PC-9 (cell line): ENCODE results near the gene DUS2. TPM values are rescaled to one million over a fixed set of nuclear protein-coding genes. Genes with fewer than 3 reads are reported as not detected.
"Not testable (repeated sequence)": the region's sequence is repeated elsewhere in the genome, so short reads cannot be mapped to it uniquely, and the experiment has no call there.

Experiments
- BruUV-seq: library from RNA; stranded (reverse); fragments of 400-500 nt; replicated peaks from 2 replicates; lab custom pipeline; 2021; lab: Mats Ljungman, UMichigan
- CTCF ChIA-PET: fragments of 300-600 bp; sonication (Branson Sonifier 250); formaldehyde crosslinking; loops from one replicate; lab custom pipeline; 2022; ENCODE audit warnings: antibody characterized with exemption; lab: Charles Lee
- POLR2A ChIA-PET: fragments of 300-600 bp; sonication (Branson Sonifier 250); formaldehyde crosslinking; loops from one replicate; lab custom pipeline; 2022; ENCODE audit warnings: antibody characterized with exemption; ENCODE audit not compliant: unreplicated experiment; lab: Charles Lee
- DNase-seq, 2 experiments: peaks; one replicate each; pipeline versions ENCODE4 v3.0.0 to v3.0.0-alpha.2; 2015 to 2022; ENCODE audit warnings: mixed read lengths in 1 of 2
- H2AFZ ChIP-seq: fragments of 200-600 bp; sonication (generic); 2 replicates; pipeline ENCODE4 v1.8.1; 2017; ENCODE audit warnings: antibody characterized with exemption
- H3F3A ChIP-seq: fragments of 200-600 bp; sonication (generic); 2 replicates; pipeline ENCODE4 v1.8.1; 2017; ENCODE audit warnings: antibody characterized with exemption, mild to moderate bottlenecking, low read depth; ENCODE audit not compliant: insufficient read depth
- H3K27ac ChIP-seq: fragments of 200-600 bp; sonication (generic); 2 replicates; pipeline ENCODE4 v1.6.1; 2016; ENCODE audit warnings: mixed run types
- H3K27me3 ChIP-seq: fragments of 200-600 bp; sonication (generic); 2 replicates; pipeline ENCODE4 v1.6.1; 2016; ENCODE audit warnings: low read depth, mixed run types; ENCODE audit not compliant: insufficient read depth
- H3K36me3 ChIP-seq: fragments of 200-600 bp; sonication (generic); 2 replicates; pipeline ENCODE4 v1.6.1; 2016; ENCODE audit warnings: low read depth, mixed run types
- H3K4me1 ChIP-seq: fragments of 200-600 bp; sonication (generic); replicated peaks from 2 replicates; pipeline ENCODE4 v1.6.1; 2016; ENCODE audit warnings: mixed run types; ENCODE audit not compliant: insufficient read depth
- H3K4me2 ChIP-seq: fragments of 200-600 bp; sonication (generic); 2 replicates; pipeline ENCODE4 v1.6.1; 2017; ENCODE audit warnings: mixed run types
- H3K4me3 ChIP-seq: fragments of 200-600 bp; sonication (generic); 2 replicates; pipeline ENCODE4 v1.6.1; 2016; ENCODE audit warnings: mixed run types
- H3K79me2 ChIP-seq: fragments of 200-600 bp; sonication (generic); 2 replicates; pipeline ENCODE4 v1.6.1; 2017; ENCODE audit warnings: low read depth, mixed run types
- H3K9me2 ChIP-seq: fragments of 200-600 bp; sonication (generic); 2 replicates; pipeline ENCODE4 v1.8.1; 2017; ENCODE audit warnings: mild to moderate bottlenecking; ENCODE audit not compliant: insufficient read depth
- H3K9me3 ChIP-seq: fragments of 200-600 bp; sonication (generic); 2 replicates; pipeline ENCODE4 v1.8.1; 2016; ENCODE audit warnings: low read depth; ENCODE audit not compliant: insufficient read depth
- H4K20me1 ChIP-seq: fragments of 200-600 bp; sonication (generic); 2 replicates; pipeline ENCODE4 v1.8.1; 2017; ENCODE audit not compliant: insufficient read depth
- CTCF ChIP-seq: fragments of 200-600 bp; sonication (generic); conservative IDR thresholded peaks from 2 replicates; pipeline ENCODE4 v1.6.1; 2017; ENCODE audit warnings: mixed run types, antibody characterized with exemption, mild to moderate bottlenecking, moderate library complexity
- EZH2 ChIP-seq: fragments of 200-600 bp; sonication (generic); IDR thresholded peaks from 2 replicates; pipeline ENCODE4 v1.8.0; 2017; ENCODE audit warnings: antibody characterized with exemption, low read depth
- intact Hi-C: fragments of 100-400 bp; cut with micrococcal nuclease; formaldehyde crosslinking; loops from one replicate; pipeline ENCODE4 v1.10.0; 2022; ENCODE audit not compliant: unreplicated experiment
- total RNA-seq: library from RNA; stranded (reverse); gene quantifications from 2 replicates; pipeline ENCODE4 v1.2.3, GENCODE V29; 2021

DUS2 gene
- total RNA-seq, 1 experiment from 2014 or later: 29.7 TPM

- no peak overlapping the region for H3K27ac ChIP-seq
- H3K9me3 ChIP-seq: no peaks in the 10 kb centered on the region
- H3K79me2 ChIP-seq: no peaks in the 10 kb centered on the region
- no peaks in the 10 kb centered on the region for H4K20me1 ChIP-seq
- peak overlapping the region; percentile 58 for H3K4me2 ChIP-seq
- TF ChIP-seq EZH2 (no peak), CTCF (no peak)
- no TSS peak for BruUV-seq
- no peak for DNase-seq
- CTCF ChIA-PET: no interaction called here
- no peaks in the 10 kb centered on the region for H3K4me1 ChIP-seq
- H3K27me3 ChIP-seq: no peaks in the 10 kb centered on the region
- H3K9me2 ChIP-seq: no peaks in the 10 kb centered on the region
- POLR2A ChIA-PET: no interaction called here
- H3K36me3 ChIP-seq: no peaks in the 10 kb centered on the region
- intact Hi-C loops: loop anchor here (1.0 to 2.0 kb wide), 3 partner anchors 40 to 237 kb away; no protein-coding TSS in a partner anchor
- no peak overlapping the region for H3K4me3 ChIP-seq
- no peaks in the 10 kb centered on the region for H3F3A ChIP-seq
- H2AFZ ChIP-seq: no peak overlapping the region
Observed at GRCh38 chr16:67992661-67993206, 30.4 kb upstream of the DUS2 start.

DNA sequence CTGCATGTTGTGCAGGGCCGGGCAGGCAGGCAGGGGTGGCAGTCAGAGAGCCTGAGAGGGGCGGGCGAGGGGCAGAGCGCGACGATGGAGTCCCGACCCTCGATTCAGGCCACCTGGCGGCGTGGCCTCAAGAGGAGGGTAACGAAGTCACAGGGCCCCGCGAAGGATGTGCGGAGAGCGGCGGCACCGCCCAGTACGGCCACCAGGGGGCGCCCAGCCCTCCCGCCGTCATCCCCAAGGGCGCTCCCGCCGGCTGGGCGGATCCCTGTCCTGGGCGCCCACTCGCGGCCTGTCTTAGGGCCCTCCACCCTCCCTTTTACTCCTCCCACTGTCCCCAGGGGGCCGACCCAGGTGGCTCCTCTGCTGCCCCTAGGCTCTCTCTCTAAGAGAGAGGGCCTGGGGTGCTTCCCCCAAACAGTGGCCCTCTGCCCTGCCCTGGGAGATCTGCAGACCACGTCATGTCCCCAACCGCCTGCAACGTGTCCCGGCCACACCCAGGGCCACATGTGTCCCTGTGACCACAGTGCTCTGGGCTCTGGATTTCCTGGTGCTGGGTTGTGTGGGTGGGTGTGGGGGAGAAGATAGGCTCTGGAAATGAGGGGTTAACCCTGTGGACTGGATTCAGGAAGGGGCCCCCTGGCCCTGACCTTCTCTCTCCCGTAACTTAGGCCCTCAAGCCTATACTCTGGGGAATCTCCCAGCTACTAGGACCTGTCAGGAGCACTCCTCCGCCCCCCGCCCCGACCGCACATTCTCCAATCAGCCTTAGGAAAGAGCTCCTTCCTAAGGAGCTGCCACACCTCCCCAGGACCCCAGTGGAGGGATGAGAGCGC is 29.7 kb upstream of the DUS2 start:
- no TSS peak for BruUV-seq
- DNase-seq: peak in 1 of 2 experiments; percentile 75
- Histone ChIP-seq H3K9me3 (no peaks in the 10 kb centered on the region), H3F3A (no peaks in the 10 kb centered on the region), H3K27ac (no peak overlapping the region), H3K79me2 (no peaks in the 10 kb centered on the region), H3K9me2 (no peaks in the 10 kb centered on the region), H2AFZ (no peak overlapping the region), H3K36me3 (no peaks in the 10 kb centered on the region), H3K27me3 (no peaks in the 10 kb centered on the region), H3K4me3 (no peak overlapping the region), H3K4me2 (peak overlapping the region; percentile 58), H4K20me1 (no peaks in the 10 kb centered on the region), H3K4me1 (no peaks in the 10 kb centered on the region)
- POLR2A ChIA-PET: no interaction called here
- CTCF ChIA-PET: interaction anchor here (0.6 kb wide), 5 partner anchors 10 to 128 kb away, joined by 3 to 13 read pairs (median 6); no protein-coding TSS in a partner anchor
- TF ChIP-seq EZH2 (no peak), CTCF (peak; percentile 94)
- intact Hi-C loops: loop anchor here (1.0 to 2.0 kb wide), 3 partner anchors 39 to 236 kb away; no protein-coding TSS in a partner anchor

GRCh38 chr16:67994040-67994408 is 29.1 kb upstream of the DUS2 start:
- H3K36me3 ChIP-seq, H3K79me2 ChIP-seq, DNase-seq, H3K4me2 ChIP-seq, H2AFZ ChIP-seq, POLR2A ChIA-PET, H4K20me1 ChIP-seq, H3K27ac ChIP-seq, H3K4me3 ChIP-seq, H3K27me3 ChIP-seq, H3K9me2 ChIP-seq, H3K4me1 ChIP-seq, intact Hi-C loops, H3F3A ChIP-seq, BruUV-seq, H3K9me3 ChIP-seq: not testable (repeated sequence)
- CTCF ChIA-PET: interaction anchor here (0.6 kb wide), 5 partner anchors 9 to 128 kb away, joined by 3 to 13 read pairs (median 6); no protein-coding TSS in a partner anchor
